ENCODE measurements around the gene WDR75.

WDR75 gene

GRCh38 chr2:189498205-189498604 is 56.9 kb downstream of the WDR75 start:
- Histone ChIP-seq H3K36me3 (ENCODE audit: insufficient read depth) (no peaks in the 10 kb centered on the region), H4K20me1 (ENCODE audit: insufficient read depth) (no peaks in the 10 kb centered on the region), H3K79me2 (ENCODE audit: insufficient read depth, low read depth) (no peaks in the 10 kb centered on the region), H3K27ac (no peak overlapping the region), H3K4me2 (no peak overlapping the region), H2AFZ (ENCODE audit: low read depth) (no peak overlapping the region), H3K27me3 (ENCODE audit: insufficient read depth, low read depth) (no peaks in the 10 kb centered on the region), H3K4me3 (IDR thresholded peaks at IDR 0.05; ENCODE audit: insufficient read depth, low read depth, low read length) (no peak overlapping the region), H3K9ac (no peak overlapping the region), H3K4me1 (ENCODE audit: low read depth, poor library complexity, severe bottlenecking) (no peaks in the 10 kb centered on the region)
- no peak for TF ChIP-seq CTCF (conservative IDR thresholded peaks at IDR 0.05; ENCODE audit: low read depth, low read length)

GRCh38 chr2:189499137-189499536 is 57.9 kb downstream of the WDR75 start:
- H2AFZ ChIP-seq (ENCODE audit: low read depth) = no peak overlapping the region

GRCh38 chr2:189500456-189501160 is 59.3 kb downstream of the WDR75 start:
- H2AFZ ChIP-seq (ENCODE audit: low read depth) = no peak overlapping the region
- no peaks in the 10 kb centered on the region for H4K20me1 ChIP-seq (ENCODE audit: insufficient read depth)
- H3K9ac ChIP-seq = no peak overlapping the region
- no peak overlapping the region for H3K4me3 ChIP-seq (IDR thresholded peaks at IDR 0.05; ENCODE audit: insufficient read depth, low read depth, low read length)
- H3K27me3 ChIP-seq (ENCODE audit: insufficient read depth, low read depth) = no peaks in the 10 kb centered on the region
- TF ChIP-seq CTCF (conservative IDR thresholded peaks at IDR 0.05; ENCODE audit: low read depth, low read length) = no peak
- H3K79me2 ChIP-seq (ENCODE audit: insufficient read depth, low read depth) = no peaks in the 10 kb centered on the region
- no peak overlapping the region for H3K4me2 ChIP-seq
- H3K36me3 ChIP-seq (ENCODE audit: insufficient read depth) = no peaks in the 10 kb centered on the region
- H3K27ac ChIP-seq = no peak overlapping the region
- H3K4me1 ChIP-seq (ENCODE audit: low read depth, poor library complexity, severe bottlenecking) = no peaks in the 10 kb centered on the region

More at GRCh38 chr2:189499137-189499536, 57.9 kb downstream of the WDR75 start:
- H3K4me2 ChIP-seq = no peak overlapping the region
- no peaks in the 10 kb centered on the region for H3K27me3 ChIP-seq (ENCODE audit: insufficient read depth, low read depth)
- H3K36me3 ChIP-seq (ENCODE audit: insufficient read depth) = no peaks in the 10 kb centered on the region
- H3K9ac ChIP-seq = no peak overlapping the region
- no peak overlapping the region for H3K4me3 ChIP-seq (IDR thresholded peaks at IDR 0.05; ENCODE audit: insufficient read depth, low read depth, low read length)
- H4K20me1 ChIP-seq (ENCODE audit: insufficient read depth) = no peaks in the 10 kb centered on the region
- no peaks in the 10 kb centered on the region for H3K79me2 ChIP-seq (ENCODE audit: insufficient read depth, low read depth)
- no peaks in the 10 kb centered on the region for H3K4me1 ChIP-seq (ENCODE audit: low read depth, poor library complexity, severe bottlenecking)
- no peak for TF ChIP-seq CTCF (conservative IDR thresholded peaks at IDR 0.05; ENCODE audit: low read depth, low read length)
- H3K27ac ChIP-seq = no peak overlapping the region

- no peaks in the 10 kb centered on the region for H3K79me2 ChIP-seq (ENCODE audit: insufficient read depth, low read depth)
- no peak overlapping the region for H3K4me3 ChIP-seq (IDR thresholded peaks at IDR 0.05; ENCODE audit: insufficient read depth, low read depth, low read length)
- H3K36me3 ChIP-seq (ENCODE audit: insufficient read depth) = no peaks in the 10 kb centered on the region
- H2AFZ ChIP-seq (ENCODE audit: low read depth) = no peak overlapping the region
- no peak overlapping the region for H3K4me2 ChIP-seq
- no peak overlapping the region for H3K9ac ChIP-seq
- TF ChIP-seq CTCF (conservative IDR thresholded peaks at IDR 0.05; ENCODE audit: low read depth, low read length) = no peak
- no peak overlapping the region for H3K27ac ChIP-seq
- no peaks in the 10 kb centered on the region for H4K20me1 ChIP-seq (ENCODE audit: insufficient read depth)
- H3K4me1 ChIP-seq (ENCODE audit: low read depth, poor library complexity, severe bottlenecking) = no peaks in the 10 kb centered on the region
- H3K27me3 ChIP-seq (ENCODE audit: insufficient read depth, low read depth) = no peaks in the 10 kb centered on the region
These were observed 60.2 kb downstream of the WDR75 start for GRCh38 chr2:189501487-189501886.
